AG09309 (cell line): ENCODE data around the gene SYNE1.

ENCODE experiments used
- DNase-seq: peaks from one replicate; pipeline ENCODE4 v3.0.0-alpha.2; 2010; ENCODE audit warnings: low read depth
- H3K4me3 ChIP-seq: 2 replicates; pipeline ENCODE4 v1.5.1; 2011; ENCODE audit warnings: mild to moderate bottlenecking, low read depth, low read length, moderate library complexity; ENCODE audit not compliant: control insufficient read depth
- TF ChIP-seq, protein P1 (sequence below): IDR thresholded peaks from 2 replicates; pipeline ENCODE4 v1.5.1; 2011; ENCODE audit warnings: mild to moderate bottlenecking, low read depth, low read length, inconsistent platforms; ENCODE audit not compliant: insufficient read depth, control insufficient read depth; ENCODE audit errors: missing control alignments

Gene SYNE1

DNA sequence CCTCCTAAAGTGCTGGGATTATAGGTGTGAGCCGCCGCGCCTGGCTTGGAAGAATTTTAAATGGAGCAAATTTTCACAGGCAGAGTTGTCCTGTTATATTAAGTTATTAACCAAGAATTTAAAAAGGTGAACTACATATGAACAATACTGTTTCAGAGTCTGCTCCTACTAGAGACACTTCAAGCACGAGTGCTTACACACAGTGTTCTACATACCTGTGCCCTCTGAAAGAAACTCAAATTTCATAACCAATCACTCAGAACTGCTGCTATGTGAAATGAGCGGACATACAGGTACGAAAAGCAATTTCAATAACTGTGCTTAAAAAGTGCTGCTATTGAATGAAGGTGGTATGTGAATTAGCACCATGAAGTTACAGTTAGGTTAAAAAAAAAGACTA lies 262.0 kb downstream of the SYNE1 start:
- DNase-seq = no peak
- TF ChIP-seq, protein P1, sequence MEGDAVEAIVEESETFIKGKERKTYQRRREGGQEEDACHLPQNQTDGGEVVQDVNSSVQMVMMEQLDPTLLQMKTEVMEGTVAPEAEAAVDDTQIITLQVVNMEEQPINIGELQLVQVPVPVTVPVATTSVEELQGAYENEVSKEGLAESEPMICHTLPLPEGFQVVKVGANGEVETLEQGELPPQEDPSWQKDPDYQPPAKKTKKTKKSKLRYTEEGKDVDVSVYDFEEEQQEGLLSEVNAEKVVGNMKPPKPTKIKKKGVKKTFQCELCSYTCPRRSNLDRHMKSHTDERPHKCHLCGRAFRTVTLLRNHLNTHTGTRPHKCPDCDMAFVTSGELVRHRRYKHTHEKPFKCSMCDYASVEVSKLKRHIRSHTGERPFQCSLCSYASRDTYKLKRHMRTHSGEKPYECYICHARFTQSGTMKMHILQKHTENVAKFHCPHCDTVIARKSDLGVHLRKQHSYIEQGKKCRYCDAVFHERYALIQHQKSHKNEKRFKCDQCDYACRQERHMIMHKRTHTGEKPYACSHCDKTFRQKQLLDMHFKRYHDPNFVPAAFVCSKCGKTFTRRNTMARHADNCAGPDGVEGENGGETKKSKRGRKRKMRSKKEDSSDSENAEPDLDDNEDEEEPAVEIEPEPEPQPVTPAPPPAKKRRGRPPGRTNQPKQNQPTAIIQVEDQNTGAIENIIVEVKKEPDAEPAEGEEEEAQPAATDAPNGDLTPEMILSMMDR = no peak
- H3K4me3 ChIP-seq = no peak overlapping the region

DNA sequence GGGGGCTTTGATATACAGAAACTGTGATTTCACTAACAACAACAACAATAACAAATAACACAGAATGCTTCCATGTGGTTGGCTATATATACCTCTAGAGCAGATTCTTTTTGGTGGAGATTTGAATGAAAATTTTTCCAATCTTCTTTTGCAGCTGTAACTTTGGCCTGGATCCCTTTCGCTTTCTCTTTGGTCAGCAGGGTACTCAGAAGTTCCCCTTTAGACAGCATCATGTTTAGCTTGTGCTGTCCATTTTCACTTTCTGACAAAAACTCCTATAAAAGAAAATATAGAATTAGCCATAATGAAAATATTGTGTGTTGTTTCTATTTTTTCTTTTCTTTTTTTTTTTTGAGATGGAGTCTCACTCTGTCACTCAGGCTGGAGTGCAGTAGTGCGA lies 264.2 kb downstream of the SYNE1 start:
- TF ChIP-seq, protein P1 = no peak
- no peak for DNase-seq
- no peak overlapping the region for H3K4me3 ChIP-seq

DNA sequence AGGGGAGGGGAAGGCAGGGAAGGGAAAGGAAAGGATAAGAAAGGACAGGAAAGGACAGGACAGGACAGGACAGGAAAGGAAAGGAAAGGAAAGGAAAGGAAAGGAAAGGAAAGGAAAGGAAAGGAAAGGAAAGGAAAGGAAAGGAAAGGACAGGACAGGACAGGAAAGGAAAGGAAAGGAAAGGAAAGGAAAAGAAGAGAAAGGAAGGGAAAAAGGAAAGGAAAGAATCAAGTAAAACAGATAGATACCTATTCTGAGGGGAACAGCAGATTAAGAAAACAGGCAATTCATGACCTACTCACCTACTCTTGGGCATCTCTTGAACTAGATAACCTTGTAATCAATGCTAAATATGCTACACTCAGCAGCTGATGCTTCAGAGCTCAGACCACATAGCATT lies 265.4 kb downstream of the SYNE1 start:
- H3K4me3 ChIP-seq = no peak overlapping the region
- TF ChIP-seq, protein P1 = no peak
- no peak for DNase-seq

DNA sequence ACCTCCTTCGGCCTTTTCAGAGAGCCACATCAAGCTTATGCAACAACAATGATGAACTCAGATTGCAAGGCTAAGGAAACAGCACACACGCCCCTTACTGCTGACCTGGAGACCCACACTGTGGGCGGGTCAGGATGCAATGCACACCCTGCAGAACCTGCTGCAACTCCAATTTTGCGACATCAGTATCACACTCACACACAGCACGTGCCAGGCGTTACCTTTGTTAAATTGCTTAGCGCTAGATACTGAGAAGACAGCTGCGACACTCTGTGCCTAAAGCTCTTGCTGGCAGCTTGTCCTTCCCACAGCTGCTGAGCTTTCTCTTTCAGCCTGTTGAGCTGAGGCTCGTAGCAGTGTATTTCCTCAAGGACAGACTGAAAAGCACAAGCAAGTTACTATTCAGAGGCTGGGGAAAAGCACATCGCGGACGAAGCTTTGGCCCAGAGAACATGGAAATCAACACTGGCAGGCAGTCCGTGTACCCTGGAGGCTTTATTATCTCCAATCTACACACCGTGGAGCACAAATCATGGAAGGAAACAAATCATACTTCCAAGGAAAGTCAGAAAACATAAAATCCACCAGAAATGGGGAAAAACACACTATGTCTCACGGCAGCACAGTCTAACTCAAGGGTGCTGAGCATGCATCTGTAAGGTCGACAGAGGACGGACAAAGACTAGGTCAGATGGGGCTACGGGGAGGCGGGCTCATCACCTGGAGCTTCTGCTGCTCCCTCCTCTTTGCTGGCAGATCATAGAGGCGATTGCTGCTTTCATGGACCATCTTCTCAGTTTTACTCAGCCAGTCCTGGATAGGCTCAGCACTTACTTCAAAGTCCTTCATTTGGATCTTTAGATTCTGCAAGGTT lies 268.2 kb downstream of the SYNE1 start:
- no peak overlapping the region for H3K4me3 ChIP-seq
- TF ChIP-seq, protein P1 = no peak
- DNase-seq = no peak

DNA sequence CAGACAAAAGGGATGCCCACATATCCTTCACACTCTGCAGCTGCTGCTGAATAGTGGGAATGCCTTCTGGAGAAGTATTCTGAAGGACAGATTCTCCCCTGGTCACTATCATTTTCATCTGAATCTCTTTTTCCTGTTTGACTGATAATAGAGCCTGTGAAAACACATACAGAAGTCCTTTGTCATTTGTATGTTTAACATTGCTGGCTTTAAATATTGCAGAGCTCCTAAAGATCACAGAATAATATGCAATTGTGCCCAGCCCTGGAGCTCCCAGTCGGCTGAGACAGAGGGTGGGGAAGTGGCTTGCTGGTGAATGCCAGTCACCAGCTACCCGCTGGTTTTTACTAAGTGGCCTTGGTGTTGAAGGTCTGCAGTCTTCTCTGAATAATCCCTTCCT lies 272.3 kb downstream of the SYNE1 start:
- TF ChIP-seq, protein P1 = no peak
- no peak overlapping the region for H3K4me3 ChIP-seq
- no peak for DNase-seq

DNA sequence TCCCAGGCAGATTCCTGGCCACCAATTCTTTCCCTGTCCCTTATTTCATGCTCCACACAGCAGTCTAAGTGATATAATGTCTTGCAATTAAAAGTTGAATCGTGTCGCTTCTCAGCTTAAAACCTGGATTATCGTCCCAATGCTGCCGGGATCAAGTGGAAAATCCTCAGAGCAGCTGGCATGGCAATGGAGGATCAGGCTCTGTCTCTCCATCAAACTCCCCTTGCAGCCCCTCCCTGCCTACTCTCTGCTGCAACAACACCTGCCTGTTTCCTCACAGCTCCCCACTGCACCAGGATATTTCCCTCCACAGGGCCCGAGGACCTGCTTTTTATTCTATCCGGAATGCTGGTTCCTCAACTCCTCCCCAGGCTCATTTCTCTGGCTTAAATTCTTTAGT lies 277.1 kb downstream of the SYNE1 start:
- H3K4me3 ChIP-seq = no peak overlapping the region
- DNase-seq = no peak
- TF ChIP-seq, protein P1 = no peak
